Kidney epithelial cell (primary cell): ENCODE results near the gene TLCD1. TPM values are rescaled to one million over a fixed set of nuclear protein-coding genes. Genes with fewer than 3 reads are reported as not detected.
"Not testable (repeated sequence)": the region's sequence is repeated elsewhere in the genome, so short reads cannot be mapped to it uniquely, and the experiment has no call there.

Source experiments
- DNase-seq: peaks from one replicate; pipeline ENCODE4 v3.0.0-alpha.2; 2010; ENCODE audit warnings: low read depth
- H3K27me3 ChIP-seq: 2 replicates; pipeline ENCODE4 v1.6.0; 2011; ENCODE audit warnings: low read length; ENCODE audit not compliant: control insufficient read depth, insufficient read depth
- H3K36me3 ChIP-seq: 2 replicates; pipeline ENCODE4 v1.5.1; 2011; ENCODE audit warnings: low read length; ENCODE audit not compliant: control insufficient read depth, insufficient read depth
- H3K4me3 ChIP-seq: 2 replicates; pipeline ENCODE4 v1.5.1; 2011; ENCODE audit warnings: low read depth, mild to moderate bottlenecking, control low read depth, low read length
- CTCF ChIP-seq: IDR thresholded peaks from 2 replicates; pipeline ENCODE4 v1.5.1; 2011; ENCODE audit warnings: mild to moderate bottlenecking, moderate library complexity, low read length, control low read depth, inconsistent platforms; ENCODE audit not compliant: insufficient read depth, poor library complexity, severe bottlenecking
- total RNA-seq: library from RNA; depleted of rRNA; stranded (reverse); fragments of >200 nt; gene quantifications from 2 replicates; pipeline ENCODE4 v1.2.3, GENCODE V29; 2015

The TLCD1 gene
- total RNA-seq, 1 donor from 2014 or later = 5.1 TPM

DNA sequence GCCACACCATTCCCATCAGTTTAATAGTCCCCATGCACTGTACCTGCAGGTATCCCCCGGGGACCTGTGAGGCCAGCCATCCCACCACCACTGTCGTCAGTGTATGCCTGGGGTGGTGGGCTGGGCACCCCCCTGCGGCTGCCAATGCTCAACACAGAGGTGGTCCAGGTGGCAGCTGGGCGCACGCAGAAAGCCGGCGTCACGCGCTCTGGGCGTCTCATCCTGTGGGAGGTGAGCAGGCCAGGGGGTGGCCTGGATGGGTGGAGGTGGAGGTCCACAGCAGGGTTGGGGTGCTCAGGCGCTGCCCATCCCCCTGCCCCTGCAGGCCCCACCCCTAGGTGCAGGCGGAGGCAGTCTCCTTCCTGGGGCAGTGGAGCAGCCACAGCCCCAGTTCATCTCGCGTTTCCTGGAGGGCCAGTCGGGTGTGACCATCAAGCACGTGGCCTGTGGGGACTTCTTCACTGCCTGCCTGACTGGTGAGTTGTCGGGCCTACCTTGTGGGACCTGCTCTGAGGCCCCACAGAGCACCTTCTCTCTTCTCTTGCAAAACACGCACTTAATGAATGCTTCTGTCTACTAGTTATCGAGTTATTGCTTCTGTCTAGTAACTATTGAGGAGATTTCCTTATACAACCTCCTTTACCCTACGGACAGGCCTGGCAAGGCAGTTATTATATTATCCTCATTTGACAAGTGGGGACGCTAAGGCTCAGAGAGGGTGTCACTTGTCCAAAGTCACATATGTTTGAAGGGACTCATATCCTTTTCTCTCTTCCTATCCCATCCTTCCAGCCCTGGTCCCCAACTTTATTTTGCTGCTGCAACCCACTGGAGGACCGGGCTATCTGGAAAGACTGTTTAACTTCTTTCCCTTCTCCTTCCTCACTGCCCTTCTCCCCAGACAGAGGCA is 12.0 kb upstream of the TLCD1 start:
- Histone ChIP-seq H3K4me3 (no peak overlapping the region), H3K27me3 (no peaks in the 10 kb centered on the region), H3K36me3 (no peaks in the 10 kb centered on the region)
- TF ChIP-seq CTCF = no peak
- DNase-seq = no peak

- no peak for DNase-seq
- H3K27me3 ChIP-seq = no peaks in the 10 kb centered on the region
- H3K4me3 ChIP-seq = no peak overlapping the region
- H3K36me3 ChIP-seq = no peaks in the 10 kb centered on the region
- TF ChIP-seq CTCF = no peak
These were observed 11.3 kb upstream of the TLCD1 start for GRCh38 chr17:28737316-28737715.

DNA sequence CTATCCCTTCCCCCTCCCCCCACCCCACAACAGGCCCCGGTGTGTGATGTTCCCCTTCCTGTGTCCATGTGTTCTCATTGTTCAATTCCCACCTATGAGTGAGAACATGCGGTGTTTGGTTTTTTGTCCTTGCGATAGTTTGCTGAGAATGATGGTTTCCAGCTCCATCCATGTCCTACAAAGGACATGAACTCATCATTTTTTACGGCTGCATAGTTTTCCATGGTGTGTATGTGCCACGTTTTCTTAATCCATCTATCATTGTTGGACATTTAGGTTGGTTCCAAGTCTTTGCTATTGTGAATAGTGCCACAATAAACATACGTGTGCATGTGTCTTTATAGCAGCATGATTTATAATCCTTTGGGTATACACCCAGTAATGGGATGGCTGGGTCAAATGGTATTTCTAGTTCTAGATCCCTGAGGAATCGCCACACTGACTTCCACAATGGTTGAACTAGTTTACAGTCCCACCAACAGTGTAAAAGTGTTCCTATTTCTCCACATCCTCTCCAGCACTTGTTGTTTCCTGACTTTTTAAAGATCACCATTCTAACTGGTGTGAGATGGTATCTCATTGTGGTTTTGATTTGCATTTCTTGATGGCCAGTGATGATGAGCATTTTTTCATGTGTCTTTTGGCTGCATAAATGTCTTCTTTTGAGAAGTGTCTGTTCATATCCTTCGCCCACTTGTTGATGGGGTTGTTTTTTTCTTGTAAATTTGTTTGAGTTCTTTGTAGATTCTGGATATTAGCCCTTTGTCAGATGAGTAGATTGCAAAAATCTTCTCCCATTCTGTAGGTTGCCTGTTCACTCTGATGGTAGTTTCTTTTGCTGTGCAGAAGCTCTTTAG is 10.1 kb upstream of the TLCD1 start:
- H3K4me3 ChIP-seq, H3K27me3 ChIP-seq, H3K36me3 ChIP-seq, DNase-seq: not testable (repeated sequence)

- no peak for TF ChIP-seq CTCF
- H3K36me3 ChIP-seq = no peaks in the 10 kb centered on the region
- H3K4me3 ChIP-seq = no peak overlapping the region
- DNase-seq = no peak
- H3K27me3 ChIP-seq = no peaks in the 10 kb centered on the region
These were observed 9.2 kb upstream of the TLCD1 start for GRCh38 chr17:28735242-28735722.

DNA sequence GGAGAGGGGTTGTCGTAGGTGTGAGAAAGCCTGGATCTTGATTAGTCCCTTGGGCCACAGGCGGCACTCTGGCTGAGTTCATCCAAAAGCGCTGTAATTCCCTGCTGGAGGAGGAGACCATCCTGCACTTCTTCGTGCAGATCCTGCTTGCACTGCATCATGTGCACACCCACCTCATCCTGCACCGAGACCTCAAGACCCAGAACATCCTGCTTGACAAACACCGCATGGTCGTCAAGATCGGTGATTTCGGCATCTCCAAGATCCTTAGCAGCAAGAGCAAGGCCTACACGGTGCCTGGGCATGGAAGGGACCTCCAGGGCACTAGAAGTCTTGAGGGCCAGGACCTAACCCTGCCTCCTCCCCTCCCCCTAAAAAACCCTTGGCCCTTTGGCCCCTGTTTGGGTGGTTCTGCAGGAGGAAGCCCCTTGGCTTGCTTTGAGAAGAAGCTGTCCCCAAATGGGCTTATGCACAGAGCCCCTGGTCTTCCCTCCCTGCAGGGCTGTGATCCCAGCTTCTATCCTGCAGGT is 8.7 kb upstream of the TLCD1 start:
- H3K36me3 ChIP-seq = no peaks in the 10 kb centered on the region
- DNase-seq = no peak
- no peak for TF ChIP-seq CTCF
- no peak overlapping the region for H3K4me3 ChIP-seq
- no peaks in the 10 kb centered on the region for H3K27me3 ChIP-seq

GRCh38 chr17:28733346-28733745 is 7.3 kb upstream of the TLCD1 start:
- DNase-seq = no peak
- Histone ChIP-seq H3K27me3 (no peaks in the 10 kb centered on the region), H3K4me3 (no peak overlapping the region), H3K36me3 (no peaks in the 10 kb centered on the region)
- no peak for TF ChIP-seq CTCF
